Suprapubic skin (tissue), 3 donors: Measurements from ENCODE around the gene CWF19L1.

Source experiments
- POLR2A ChIP-seq, 2 donors: fragments of 450-650 bp; IDR thresholded peaks; one replicate each; pipeline ENCODE4 v1.6.1; 2017; ENCODE audit warnings: antibody characterized with exemption in 2 of 2, mild to moderate bottlenecking in 2 of 2, moderate library complexity in 2 of 2
- TF ChIP-seq, protein P1 (sequence below), 2 donors: fragments of 200-600 bp in 1 of 2; fragments of 450-650 bp in 1 of 2; sonication (generic) in 1 of 2; IDR thresholded peaks; one replicate each; pipeline ENCODE4 v1.5.1; 2016 to 2019; ENCODE audit warnings: antibody characterized with exemption in 2 of 2, mild to moderate bottlenecking in 1 of 2, moderate library complexity in 1 of 2

DNA sequence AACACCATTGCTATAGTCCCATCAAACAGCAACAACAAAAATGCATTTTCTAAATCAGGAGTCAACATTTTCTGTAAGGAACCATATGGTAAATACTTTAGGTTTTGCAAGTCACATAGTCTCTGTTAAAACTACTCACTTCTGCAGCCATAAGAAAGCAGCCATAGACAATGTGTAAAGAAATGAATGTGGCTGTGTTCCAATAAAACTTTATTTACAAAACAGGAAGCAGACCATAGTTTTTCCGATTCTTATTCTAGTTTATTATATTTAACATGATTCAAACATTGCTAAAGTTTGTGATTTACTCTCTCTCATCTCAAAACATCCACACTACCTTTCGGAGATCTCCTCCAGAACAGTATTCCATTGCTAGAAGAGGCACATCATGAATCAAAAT is 44.9 kb downstream of the CWF19L1 start:
- TF ChIP-seq, protein P1, sequence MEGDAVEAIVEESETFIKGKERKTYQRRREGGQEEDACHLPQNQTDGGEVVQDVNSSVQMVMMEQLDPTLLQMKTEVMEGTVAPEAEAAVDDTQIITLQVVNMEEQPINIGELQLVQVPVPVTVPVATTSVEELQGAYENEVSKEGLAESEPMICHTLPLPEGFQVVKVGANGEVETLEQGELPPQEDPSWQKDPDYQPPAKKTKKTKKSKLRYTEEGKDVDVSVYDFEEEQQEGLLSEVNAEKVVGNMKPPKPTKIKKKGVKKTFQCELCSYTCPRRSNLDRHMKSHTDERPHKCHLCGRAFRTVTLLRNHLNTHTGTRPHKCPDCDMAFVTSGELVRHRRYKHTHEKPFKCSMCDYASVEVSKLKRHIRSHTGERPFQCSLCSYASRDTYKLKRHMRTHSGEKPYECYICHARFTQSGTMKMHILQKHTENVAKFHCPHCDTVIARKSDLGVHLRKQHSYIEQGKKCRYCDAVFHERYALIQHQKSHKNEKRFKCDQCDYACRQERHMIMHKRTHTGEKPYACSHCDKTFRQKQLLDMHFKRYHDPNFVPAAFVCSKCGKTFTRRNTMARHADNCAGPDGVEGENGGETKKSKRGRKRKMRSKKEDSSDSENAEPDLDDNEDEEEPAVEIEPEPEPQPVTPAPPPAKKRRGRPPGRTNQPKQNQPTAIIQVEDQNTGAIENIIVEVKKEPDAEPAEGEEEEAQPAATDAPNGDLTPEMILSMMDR (IDR thresholded peaks at IDR 0.05), result no peak
- no peak for TF ChIP-seq POLR2A (IDR thresholded peaks at IDR 0.05)
